AG04450 (cell line): ENCODE results near the gene PARD6G. TPM values are rescaled to one million over a fixed set of nuclear protein-coding genes. Genes with fewer than 3 reads are reported as not detected.

Source experiments
- CTCF ChIA-PET: fragments of 300-600, 350-600 bp; formaldehyde crosslinking; extraction: SDS; loops from one replicate; lab custom pipeline; 2022; ENCODE audit warnings: antibody characterized with exemption, inconsistent platforms; lab: Charles Lee
- POLR2A ChIA-PET: fragments of 350-600 bp; formaldehyde crosslinking; extraction: SDS; loops from one replicate; lab custom pipeline; 2021; ENCODE audit warnings: antibody characterized with exemption, inconsistent platforms; lab: Yijun Ruan, JAX
- DNase-seq: peaks from one replicate; pipeline ENCODE4 v3.0.0-alpha.2; 2011; ENCODE audit warnings: low read depth, low spot score
- H3K27ac ChIP-seq: one replicate; pipeline ENCODE4 v1.5.1; 2012; ENCODE audit warnings: low read depth, low read length, control low read depth
- H3K27me3 ChIP-seq: one replicate; pipeline ENCODE4 v1.6.0; 2012; ENCODE audit warnings: low read length; ENCODE audit not compliant: control insufficient read depth, insufficient read depth
- H3K4me3 ChIP-seq: 2 replicates; pipeline ENCODE4 v1.5.1; 2011; ENCODE audit warnings: mild to moderate bottlenecking, low read depth, low read length, control low read depth
- H3K9me3 ChIP-seq: 2 replicates; pipeline ENCODE4 v1.5.1; 2012; ENCODE audit warnings: low read length; ENCODE audit not compliant: control insufficient read depth, insufficient read depth
- CTCF ChIP-seq: IDR thresholded peaks from 2 replicates; pipeline ENCODE4 v1.5.1; 2011; ENCODE audit warnings: low read depth, low read length, control low read depth, inconsistent platforms
- polyA plus RNA-seq: library from polyadenylated mRNA; depleted of rRNA; stranded (reverse); fragments of >200 nt; gene quantifications from 2 replicates; pipeline ENCODE4 v1.2.3, GENCODE V29; 2011

The PARD6G gene
- polyA plus RNA-seq, 1 experiment, result 11.2 TPM

GRCh38 chr18:80191907-80192652 is 55.2 kb downstream of the PARD6G start:
- Histone ChIP-seq H3K27ac (no peak overlapping the region), H3K27me3 (no peaks in the 10 kb centered on the region), H3K4me3 (no peak overlapping the region), H3K9me3 (no peaks in the 10 kb centered on the region; the same call in 1 of the 2 replicates)
- ChIA-PET POLR2A (no interaction called here), CTCF (no interaction called here)
- DNase-seq, result no peak
- no peak for TF ChIP-seq CTCF

DNA sequence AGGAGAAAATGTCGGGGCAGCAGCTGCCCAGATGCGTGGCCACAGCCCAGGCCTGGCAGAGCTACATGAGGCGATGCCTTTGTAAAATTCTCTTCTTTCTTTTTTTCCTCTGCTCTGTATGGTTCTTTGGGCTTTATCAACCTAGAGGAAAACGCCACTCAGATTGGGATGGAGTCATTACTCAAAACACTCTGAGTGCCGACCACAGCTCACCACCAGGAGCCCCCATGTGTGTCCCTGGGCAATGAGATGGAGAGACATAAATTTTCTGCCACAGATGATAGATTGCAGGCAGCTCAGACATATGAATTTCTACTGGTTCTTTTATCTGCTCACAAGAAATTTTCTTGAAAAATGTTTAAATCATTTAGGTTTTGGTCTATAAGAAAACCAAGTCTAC is 56.0 kb downstream of the PARD6G start:
- no peak overlapping the region for H3K4me3 ChIP-seq
- H3K27ac ChIP-seq, result no peak overlapping the region
- TF ChIP-seq CTCF, result no peak
- DNase-seq, result no peak
- ChIA-PET POLR2A (no interaction called here), CTCF (interaction anchor here (1.3 kb wide), 1 partner anchor 34 kb away, joined by 5 read pairs; no protein-coding TSS in a partner anchor)
- H3K27me3 ChIP-seq, result no peaks in the 10 kb centered on the region
- H3K9me3 ChIP-seq, result no peaks in the 10 kb centered on the region; the same call in 1 of the 2 replicates

- Histone ChIP-seq H3K9me3 (no peaks in the 10 kb centered on the region; the same call in 1 of the 2 replicates), H3K27me3 (no peaks in the 10 kb centered on the region), H3K4me3 (no peak overlapping the region), H3K27ac (no peak overlapping the region)
- POLR2A ChIA-PET, result no interaction called here
- no peak for DNase-seq
- no peak for TF ChIP-seq CTCF
- CTCF ChIA-PET, result interaction anchor here (1.3 kb wide), 1 partner anchor 33 kb away, joined by 5 read pairs; no protein-coding TSS in a partner anchor
Measured at GRCh38 chr18:80190311-80190710, 57.0 kb downstream of the PARD6G start.

DNA sequence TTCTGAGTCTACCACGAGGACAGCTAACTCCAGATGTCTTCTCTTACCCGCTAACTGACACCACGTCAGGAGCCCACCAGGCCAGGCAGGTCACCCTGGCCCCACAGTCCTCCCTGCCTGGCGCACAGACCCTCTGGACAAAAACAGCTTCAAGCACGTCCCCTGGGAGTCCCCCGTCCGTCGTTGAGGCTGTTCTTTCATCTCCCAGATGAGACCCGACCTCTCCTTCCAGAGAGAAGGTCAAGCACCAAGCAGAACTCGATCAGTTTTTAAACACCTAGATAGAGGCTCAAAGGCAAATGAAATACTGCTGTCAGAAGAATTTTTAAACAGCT is 57.8 kb downstream of the PARD6G start:
- no peaks in the 10 kb centered on the region; the same call in 1 of the 2 replicates for H3K9me3 ChIP-seq
- DNase-seq, result no peak
- H3K27me3 ChIP-seq, result no peaks in the 10 kb centered on the region
- no peak overlapping the region for H3K4me3 ChIP-seq
- POLR2A ChIA-PET, result no interaction called here
- no peak for TF ChIP-seq CTCF
- no peak overlapping the region for H3K27ac ChIP-seq
- CTCF ChIA-PET, result no interaction called here
